NT2/D1 (cell line): ENCODE measurements around the gene MXD4.
A peak's percentile ranks its signal among the peaks of the same experiment; 100 is the strongest.

Experiments used
- DNase-seq: peaks from one replicate; pipeline ENCODE4 v3.0.0-alpha.2; 2011; ENCODE audit warnings: low read depth, low spot score
- H3K27me3 ChIP-seq: 2 replicates; pipeline ENCODE4 v1.6.0; 2011; ENCODE audit warnings: mild to moderate bottlenecking; ENCODE audit not compliant: insufficient read length, insufficient read depth
- H3K36me3 ChIP-seq: 2 replicates; pipeline ENCODE4 v1.6.1; 2011; ENCODE audit warnings: mild to moderate bottlenecking, low read length, mixed read lengths; ENCODE audit not compliant: insufficient read depth, insufficient read length
- H3K4me1 ChIP-seq: 2 replicates; pipeline ENCODE4 v1.5.1; 2011; ENCODE audit not compliant: insufficient read depth, insufficient read length
- H3K4me3 ChIP-seq: 2 replicates; pipeline ENCODE4 v1.5.1; 2011; ENCODE audit warnings: low read depth; ENCODE audit not compliant: insufficient read length
- H3K9ac ChIP-seq: 2 replicates; pipeline ENCODE4 v1.6.0; 2011; ENCODE audit warnings: low read depth; ENCODE audit not compliant: insufficient read length
- H3K9me3 ChIP-seq: 2 replicates; pipeline ENCODE4 v1.5.1; 2011; ENCODE audit warnings: mild to moderate bottlenecking, low read length; ENCODE audit not compliant: insufficient read depth
- SUZ12 ChIP-seq: IDR thresholded peaks from 2 replicates; pipeline ENCODE4 v1.6.1; 2011; ENCODE audit not compliant: insufficient read length, insufficient read depth; ENCODE audit errors: extremely low read depth
- YY1 ChIP-seq: IDR thresholded peaks from 2 replicates; pipeline ENCODE4 v1.6.1; 2011; ENCODE audit not compliant: insufficient read length, insufficient read depth
- ZNF274 ChIP-seq: IDR thresholded peaks from 2 replicates; pipeline ENCODE4 v1.6.1; 2011; ENCODE audit warnings: mild to moderate bottlenecking, low read depth, low read length

The MXD4 gene

DNA sequence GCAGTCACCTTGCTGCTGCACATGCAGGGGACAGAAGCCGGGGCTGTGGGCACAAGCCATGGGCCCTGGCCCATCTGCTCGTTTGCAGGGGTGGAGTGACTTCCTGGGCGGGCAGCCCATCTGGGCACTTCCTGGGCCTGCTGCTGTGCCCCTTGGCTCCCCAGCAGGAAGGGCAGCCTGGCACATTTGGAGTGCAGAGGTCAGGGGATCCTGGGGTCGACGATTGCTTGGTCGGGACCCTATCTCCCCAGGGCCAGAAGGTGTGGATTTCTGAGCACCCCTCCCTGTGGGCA, 10.9 kb upstream of the MXD4 start:
- Histone ChIP-seq H3K27me3 (no peaks in the 10 kb centered on the region), H3K9ac (no peak overlapping the region), H3K9me3 (no peaks in the 10 kb centered on the region), H3K36me3 (no peaks in the 10 kb centered on the region), H3K4me3 (no peak overlapping the region), H3K4me1 (peaks cover 26% of the 10 kb centered on the region)
- no peak for DNase-seq
- TF ChIP-seq ZNF274: no peak
- TF ChIP-seq YY1: no peak
- TF ChIP-seq SUZ12: no peak

DNA sequence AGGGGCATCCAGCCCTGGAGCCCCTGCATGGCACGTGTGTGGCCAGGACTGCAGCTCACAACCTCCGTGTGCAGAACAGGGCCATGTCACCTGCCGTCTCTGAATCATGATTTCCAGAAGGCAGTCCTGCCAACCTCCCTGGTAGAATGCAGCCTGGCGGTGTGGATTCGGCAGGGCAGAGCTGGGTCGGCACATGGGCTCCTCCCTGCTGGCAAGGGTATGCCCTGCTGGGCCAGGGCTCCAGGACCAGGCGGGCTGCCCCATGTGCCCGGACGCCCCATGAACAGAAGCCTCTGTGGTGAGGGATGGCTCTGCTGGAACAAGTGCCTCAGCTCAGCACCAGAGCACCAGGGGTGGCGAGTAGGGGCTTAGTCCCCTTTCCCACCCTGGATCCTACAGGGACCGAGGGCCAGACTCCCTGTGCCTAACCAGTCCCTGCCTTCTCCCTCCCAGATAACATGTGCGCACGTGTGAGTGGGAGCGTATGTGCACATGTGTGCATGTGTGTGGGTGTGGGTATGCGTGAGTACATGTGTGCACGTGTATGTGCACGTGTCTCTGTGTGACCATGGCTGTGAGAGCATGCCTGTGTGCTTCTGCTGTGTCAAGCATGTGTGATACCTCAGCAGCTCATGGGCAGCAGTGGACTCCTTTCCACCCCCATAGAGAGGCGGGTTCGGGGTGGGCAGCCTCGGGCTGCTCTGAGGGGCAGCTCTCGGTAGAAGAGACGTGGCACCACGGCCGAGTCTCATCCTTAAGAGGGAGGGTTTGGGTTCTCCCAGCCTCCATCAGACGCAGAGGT, 10.3 kb upstream of the MXD4 start:
- no peaks in the 10 kb centered on the region for H3K27me3 ChIP-seq
- H3K9ac ChIP-seq: no peak overlapping the region
- TF ChIP-seq SUZ12: no peak
- TF ChIP-seq YY1: no peak
- no peak for TF ChIP-seq ZNF274

DNA sequence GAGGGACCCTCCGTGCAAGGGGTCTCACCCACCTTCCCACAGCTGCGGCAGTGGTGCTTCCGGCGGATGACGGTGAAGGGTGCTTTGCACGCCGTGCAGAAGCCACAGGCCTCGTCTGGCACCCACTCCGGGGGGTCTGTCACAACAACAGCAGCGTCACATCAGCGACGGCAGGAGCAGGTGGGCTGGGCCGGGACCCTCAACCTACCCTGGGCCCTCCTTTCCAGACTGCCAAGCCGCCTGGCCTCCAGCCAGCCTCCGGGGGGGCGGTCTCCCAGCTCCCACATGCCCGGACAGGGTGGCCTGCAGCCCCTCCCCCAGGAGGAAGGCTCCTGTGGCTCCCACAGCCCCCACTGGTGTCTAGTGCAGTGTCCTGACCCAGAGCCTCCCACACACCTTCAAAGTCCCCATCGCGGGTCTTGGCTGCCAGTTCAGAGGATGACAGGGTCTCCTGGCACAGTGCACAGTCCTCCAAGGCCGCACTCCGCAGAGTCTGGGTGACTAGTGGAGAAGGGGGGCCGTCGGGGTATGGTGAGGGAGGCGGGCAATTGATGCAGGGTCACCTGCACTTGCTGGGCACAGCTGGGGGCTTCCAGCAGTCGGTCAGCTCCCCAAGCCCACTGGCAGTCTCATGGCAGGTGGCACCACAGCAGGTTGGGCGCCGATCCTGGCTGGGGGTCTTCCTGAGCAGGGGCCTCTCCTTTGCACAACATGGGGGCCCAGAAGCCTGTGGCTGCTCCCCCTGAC, 9.5 kb upstream of the MXD4 start:
- Histone ChIP-seq H3K9me3 (no peaks in the 10 kb centered on the region), H3K9ac (no peak overlapping the region), H3K4me3 (no peak overlapping the region), H3K4me1 (peaks cover 36% of the 10 kb centered on the region), H3K36me3 (no peaks in the 10 kb centered on the region), H3K27me3 (no peaks in the 10 kb centered on the region)
- TF ChIP-seq ZNF274 (no peak), YY1 (no peak), SUZ12 (no peak)
- DNase-seq: no peak

More for the DNA sequence above, 10.3 kb upstream of the MXD4 start:
- Histone ChIP-seq H3K4me3 (no peak overlapping the region), H3K4me1 (peaks cover 31% of the 10 kb centered on the region), H3K9me3 (no peaks in the 10 kb centered on the region), H3K36me3 (no peaks in the 10 kb centered on the region)
- DNase-seq: no peak

DNA sequence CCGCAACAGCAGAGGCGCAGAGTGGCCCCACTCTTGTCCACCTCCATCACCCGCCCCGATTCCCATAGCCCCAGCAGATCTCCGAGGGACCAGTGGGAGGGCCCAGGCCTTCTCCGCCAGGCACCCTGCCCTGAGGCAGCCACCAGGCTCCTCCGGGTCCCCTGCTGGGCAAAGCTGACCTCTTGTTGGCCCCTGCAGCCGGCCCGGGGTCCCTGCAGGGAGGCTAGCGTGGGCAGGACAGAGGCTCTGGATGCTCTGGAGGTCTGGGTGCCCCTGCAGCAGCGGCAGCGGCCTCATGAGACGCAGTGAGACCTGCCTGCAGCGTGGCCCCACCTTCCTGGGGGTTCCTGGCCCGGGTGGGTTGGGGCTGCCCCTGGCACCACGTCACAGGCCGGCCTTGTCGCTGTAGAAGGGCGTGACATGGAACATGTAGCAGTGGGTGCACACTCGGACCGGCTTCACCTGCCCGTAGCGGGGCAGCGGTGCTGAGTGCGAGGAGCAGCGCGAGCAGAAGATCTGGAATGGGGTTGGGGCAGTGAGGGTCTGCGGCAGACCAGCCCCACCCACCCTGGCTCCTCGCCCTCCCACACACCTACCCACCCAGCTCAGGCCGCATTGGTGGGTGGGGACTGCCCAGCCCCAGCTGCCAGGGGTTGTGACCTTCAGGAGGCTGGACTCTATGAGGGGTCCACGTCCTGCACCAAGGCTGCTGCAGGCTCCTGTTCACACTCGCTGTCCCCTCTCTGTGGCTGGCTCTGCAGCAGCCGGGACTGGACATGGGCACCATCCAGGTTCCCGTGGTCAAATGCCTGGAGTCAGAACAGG, 8.6 kb upstream of the MXD4 start:
- no peaks in the 10 kb centered on the region for H3K36me3 ChIP-seq
- TF ChIP-seq ZNF274 (no peak), YY1 (no peak), SUZ12 (no peak)
- no peak overlapping the region for H3K4me3 ChIP-seq
- DNase-seq: no peak
- H3K9me3 ChIP-seq: no peaks in the 10 kb centered on the region
- H3K27me3 ChIP-seq: no peaks in the 10 kb centered on the region
- H3K9ac ChIP-seq: peak overlapping the region; percentile 1
- H3K4me1 ChIP-seq: peaks cover 36% of the 10 kb centered on the region

DNA sequence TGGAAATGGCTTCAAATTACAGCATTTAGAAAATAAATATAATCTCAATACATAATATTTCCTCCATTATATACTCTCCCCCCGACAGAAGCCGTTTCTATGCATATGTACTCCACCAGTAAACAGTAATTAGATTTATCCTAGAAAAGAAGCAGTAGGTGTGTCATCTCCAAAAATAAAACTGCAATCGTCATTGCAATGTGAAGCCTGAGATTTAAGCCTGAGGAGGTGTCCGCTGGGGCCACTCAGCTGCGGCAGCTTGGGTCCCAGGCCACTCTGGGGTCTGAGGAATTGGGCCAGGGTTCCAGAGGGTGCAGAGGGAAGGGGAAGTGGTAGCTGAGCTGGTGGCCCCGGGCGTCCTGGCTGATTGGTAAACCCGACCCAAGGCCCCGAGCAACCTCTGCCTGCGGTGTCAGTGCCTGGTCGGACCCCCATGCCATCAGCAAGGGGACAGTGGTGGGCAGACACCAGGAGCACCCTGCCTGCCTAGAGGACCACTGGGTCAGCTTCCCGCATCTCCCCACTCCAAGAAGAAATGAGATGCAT, 7.8 kb upstream of the MXD4 start:
- no peak for DNase-seq
- Histone ChIP-seq H3K4me3 (no peak overlapping the region), H3K9ac (peak overlapping the region; percentile 32), H3K4me1 (peaks cover 36% of the 10 kb centered on the region), H3K36me3 (no peaks in the 10 kb centered on the region), H3K9me3 (no peaks in the 10 kb centered on the region), H3K27me3 (peaks cover 6% of the 10 kb centered on the region)
- TF ChIP-seq SUZ12: no peak
- TF ChIP-seq YY1: no peak
- TF ChIP-seq ZNF274: no peak

DNA sequence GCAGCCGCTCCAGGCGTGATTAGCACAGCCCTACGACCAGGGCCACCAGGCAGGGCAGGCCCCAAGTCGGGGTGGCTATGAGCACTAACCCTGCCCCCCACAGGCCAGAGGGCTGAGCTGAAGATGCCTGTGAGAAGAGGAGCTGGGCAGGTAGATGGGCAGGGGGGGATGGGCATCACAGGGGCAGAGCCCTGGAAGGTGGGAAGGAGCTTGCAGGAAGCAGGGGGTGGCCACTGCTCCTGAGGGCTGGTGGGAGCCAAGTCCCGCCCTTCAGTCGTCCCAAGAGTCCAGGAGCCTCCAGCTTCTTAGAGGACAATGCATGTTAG, 7.3 kb upstream of the MXD4 start:
- DNase-seq: no peak
- H3K9ac ChIP-seq: peak overlapping the region; percentile 32

More for the DNA sequence above, 7.3 kb upstream of the MXD4 start:
- peaks cover 11% of the 10 kb centered on the region for H3K27me3 ChIP-seq
- no peaks in the 10 kb centered on the region for H3K9me3 ChIP-seq
- no peaks in the 10 kb centered on the region for H3K36me3 ChIP-seq
- H3K4me3 ChIP-seq: no peak overlapping the region
- peaks cover 41% of the 10 kb centered on the region for H3K4me1 ChIP-seq
- TF ChIP-seq ZNF274 (no peak), SUZ12 (no peak), YY1 (no peak)
